CD4-positive, alpha-beta T cell (primary cell): ENCODE measurements around the gene TMCO4. TPM values are rescaled to one million over a fixed set of nuclear protein-coding genes. Genes with fewer than 3 reads are reported as not detected.
"Not testable (repeated sequence)": the region's sequence is repeated elsewhere in the genome, so short reads cannot be mapped to it uniquely, and the experiment has no call there.

ENCODE experiments used
- ATAC-seq: fragments of 200-7000 bp; cut with Tn5 transposase; one replicate; pipeline ENCODE4 v1.10.0; 2022; ENCODE audit warnings: mild to moderate bottlenecking; ENCODE audit not compliant: poor library complexity
- CTCF ChIA-PET: fragments of 350-600 bp; sonication (Branson Sonifier 250); formaldehyde crosslinking; loops from one replicate; lab custom pipeline; 2021; ENCODE audit warnings: antibody characterized with exemption, inconsistent platforms; lab: Charles Lee
- POLR2A ChIA-PET: fragments of 350-600 bp; sonication (Branson Sonifier 250); formaldehyde crosslinking; loops from one replicate; lab custom pipeline; 2021; ENCODE audit warnings: antibody characterized with exemption, inconsistent platforms; lab: Charles Lee
- DNase-seq, 14 experiments: peaks; one replicate each; pipeline ENCODE4 v3.0.0-alpha.2; 2013 to 2020; ENCODE audit warnings: mixed read lengths in 2 of 14
- H3K27ac ChIP-seq, 2 donors: one replicate each; pipeline versions ENCODE4 v1.5.1 to v1.7.0; 2013; ENCODE audit warnings: low read length in 2 of 2, low read depth in 1 of 2, mild to moderate bottlenecking in 1 of 2
- H3K27me3 ChIP-seq, 2 experiments: 1 replicate in 1 of 2; 2 replicates in 1 of 2; pipeline versions ENCODE4 v1.6.1 to v1.7.0; 2013; ENCODE audit warnings: low read length in 2 of 2, control low read depth in 1 of 2, mild to moderate bottlenecking in 1 of 2, moderate library complexity in 1 of 2; ENCODE audit not compliant: insufficient read depth in 2 of 2, control insufficient read depth in 1 of 2
- H3K36me3 ChIP-seq: one replicate; pipeline ENCODE4 v1.6.1; 2013; ENCODE audit warnings: low read length, control low read depth; ENCODE audit not compliant: insufficient read depth
- H3K4me1 ChIP-seq: one replicate; pipeline ENCODE4 v1.6.1; 2013; ENCODE audit warnings: low read length, control low read depth; ENCODE audit not compliant: insufficient read depth
- H3K4me3 ChIP-seq: one replicate; pipeline ENCODE4 v1.5.1; 2013; ENCODE audit warnings: mild to moderate bottlenecking, low read length, moderate library complexity
- H3K9me3 ChIP-seq, 2 experiments: 1 replicate in 1 of 2; 2 replicates in 1 of 2; pipeline versions ENCODE4 v1.6.1 to v1.7.0; 2013; ENCODE audit warnings: low read length in 2 of 2, mild to moderate bottlenecking in 2 of 2, control low read depth in 1 of 2, moderate library complexity in 1 of 2; ENCODE audit not compliant: control insufficient read depth in 1 of 2, insufficient read depth in 1 of 2
- H3K27ac Mint-ChIP-seq: one replicate; pipeline ENCODE4 v1.8.0; 2020; ENCODE audit warnings: mixed read lengths
- H3K27me3 Mint-ChIP-seq: one replicate; pipeline ENCODE4 v1.8.0; 2021; ENCODE audit warnings: mixed read lengths
- H3K36me3 Mint-ChIP-seq: one replicate; pipeline ENCODE4 v1.8.0; 2021; ENCODE audit warnings: low read depth, mixed read lengths
- H3K4me1 Mint-ChIP-seq: one replicate; pipeline ENCODE4 v1.8.0; 2021; ENCODE audit warnings: low read depth, mixed read lengths
- H3K4me3 Mint-ChIP-seq: one replicate; pipeline ENCODE4 v1.8.0; 2020; ENCODE audit warnings: mild to moderate bottlenecking, mixed read lengths
- H3K9me3 Mint-ChIP-seq: one replicate; pipeline ENCODE4 v1.8.0; 2020; ENCODE audit warnings: mixed read lengths
- intact Hi-C, 2 experiments: fragments of 100-400 bp; cut with DNase I in 1 of 2; cut with micrococcal nuclease in 1 of 2; formaldehyde crosslinking; loops; one replicate each; pipeline versions ENCODE4 v1.15.1 to v1.9.0; 2023 to 2025; cut with DNase I, micrococcal nuclease
- total RNA-seq, 174 experiments: library from RNA in 2 of 174; stranded (reverse) in 2 of 174; gene quantifications; one replicate each; pipeline ENCODE4 v1.2.3 and lab custom pipeline; 2021 to 2026
- TF ChIP-seq, protein P1 (sequence below): fragments of 200-600 bp; IDR thresholded peaks from one replicate; pipeline ENCODE4 v1.8.0; 2022; ENCODE audit warnings: antibody characterized with exemption, mild to moderate bottlenecking

Gene TMCO4
- total RNA-seq, 2 experiments from 2014 or later: 12.4 to 13.9 TPM

DNA sequence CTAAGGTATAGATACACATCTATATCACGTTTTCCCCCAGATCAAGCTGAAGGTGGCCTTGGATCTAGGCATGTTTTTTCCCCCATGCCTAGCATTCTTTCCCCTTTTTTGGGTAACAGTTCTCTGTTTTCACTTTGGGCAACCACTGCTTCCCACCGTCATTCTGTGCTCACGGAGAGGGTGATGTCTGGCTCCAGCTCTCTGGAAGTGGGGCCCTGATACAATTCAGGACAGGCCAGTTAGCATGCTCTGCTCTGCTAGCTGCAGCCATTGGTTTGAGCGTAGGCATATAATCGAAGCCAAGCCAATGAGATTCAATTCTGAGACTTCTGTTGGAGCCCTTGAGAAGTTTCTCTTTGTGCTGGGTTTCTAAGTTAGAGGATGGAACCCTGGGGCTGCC lies 17.4 kb upstream of the TMCO4 start:
- Histone ChIP-seq H3K4me1 (no peaks in the 10 kb centered on the region), H3K9me3 (peaks cover 0 to 5% of the 10 kb centered on the region in 2 experiments), H3K27ac (no peak overlapping the region), H3K27me3 (no peaks in the 10 kb centered on the region), H3K4me3 (no peak overlapping the region), H3K36me3 (no peaks in the 10 kb centered on the region)
- Mint-ChIP-seq H3K27me3 (no peaks in the 10 kb centered on the region), H3K4me1 (no peaks in the 10 kb centered on the region), H3K36me3 (no peaks in the 10 kb centered on the region), H3K27ac (no peak overlapping the region), H3K4me3 (no peak overlapping the region), H3K9me3 (no peaks in the 10 kb centered on the region)
- ATAC-seq (no peak), DNase-seq (no peak)
- ChIA-PET POLR2A (no interaction called here), CTCF (no interaction called here)
- TF ChIP-seq, protein P1, sequence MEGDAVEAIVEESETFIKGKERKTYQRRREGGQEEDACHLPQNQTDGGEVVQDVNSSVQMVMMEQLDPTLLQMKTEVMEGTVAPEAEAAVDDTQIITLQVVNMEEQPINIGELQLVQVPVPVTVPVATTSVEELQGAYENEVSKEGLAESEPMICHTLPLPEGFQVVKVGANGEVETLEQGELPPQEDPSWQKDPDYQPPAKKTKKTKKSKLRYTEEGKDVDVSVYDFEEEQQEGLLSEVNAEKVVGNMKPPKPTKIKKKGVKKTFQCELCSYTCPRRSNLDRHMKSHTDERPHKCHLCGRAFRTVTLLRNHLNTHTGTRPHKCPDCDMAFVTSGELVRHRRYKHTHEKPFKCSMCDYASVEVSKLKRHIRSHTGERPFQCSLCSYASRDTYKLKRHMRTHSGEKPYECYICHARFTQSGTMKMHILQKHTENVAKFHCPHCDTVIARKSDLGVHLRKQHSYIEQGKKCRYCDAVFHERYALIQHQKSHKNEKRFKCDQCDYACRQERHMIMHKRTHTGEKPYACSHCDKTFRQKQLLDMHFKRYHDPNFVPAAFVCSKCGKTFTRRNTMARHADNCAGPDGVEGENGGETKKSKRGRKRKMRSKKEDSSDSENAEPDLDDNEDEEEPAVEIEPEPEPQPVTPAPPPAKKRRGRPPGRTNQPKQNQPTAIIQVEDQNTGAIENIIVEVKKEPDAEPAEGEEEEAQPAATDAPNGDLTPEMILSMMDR: no peak
- intact Hi-C loops: no loop called here

DNA sequence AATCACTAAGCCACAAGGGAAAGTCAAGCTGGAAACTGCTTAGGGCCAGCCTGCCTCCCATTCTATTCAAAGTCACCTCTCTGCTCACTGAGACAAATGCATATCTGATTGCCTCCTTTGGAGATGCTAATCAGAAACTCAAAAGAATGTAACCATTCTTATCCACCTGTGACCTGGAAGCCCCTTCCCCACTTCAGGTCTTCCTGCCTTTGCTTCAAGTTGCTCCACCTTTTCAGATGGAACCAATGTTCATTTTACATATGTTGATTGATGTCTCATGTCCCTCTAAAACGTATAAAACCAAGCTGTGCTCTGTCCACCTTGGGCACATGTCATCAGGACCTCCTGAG lies 17.0 kb upstream of the TMCO4 start:
- H3K4me3 ChIP-seq, H3K27ac Mint-ChIP-seq, H3K9me3 Mint-ChIP-seq, H3K4me1 Mint-ChIP-seq, H3K27ac ChIP-seq, H3K27me3 ChIP-seq, ATAC-seq, H3K27me3 Mint-ChIP-seq, H3K9me3 ChIP-seq, H3K4me1 ChIP-seq, intact Hi-C loops, H3K36me3 Mint-ChIP-seq, H3K36me3 ChIP-seq, DNase-seq, POLR2A ChIA-PET, H3K4me3 Mint-ChIP-seq, CTCF ChIA-PET: not testable (repeated sequence)

GRCh38 chr1:19815801-19816736 lies 16.4 kb upstream of the TMCO4 start:
- no peaks in the 10 kb centered on the region for H3K4me1 Mint-ChIP-seq
- H3K27ac ChIP-seq: no peak overlapping the region
- TF ChIP-seq, protein P1: no peak
- ATAC-seq: no peak
- H3K36me3 Mint-ChIP-seq: no peaks in the 10 kb centered on the region
- H3K36me3 ChIP-seq: no peaks in the 10 kb centered on the region
- H3K27me3 Mint-ChIP-seq: no peaks in the 10 kb centered on the region
- ChIA-PET CTCF (no interaction called here), POLR2A (no interaction called here)
- no peak overlapping the region for H3K4me3 ChIP-seq
- no peak for DNase-seq
- no peak overlapping the region for H3K4me3 Mint-ChIP-seq
- intact Hi-C loops: no loop called here
- H3K9me3 ChIP-seq: peaks cover 0 to 5% of the 10 kb centered on the region in 2 experiments
- H3K27me3 ChIP-seq: no peaks in the 10 kb centered on the region
- H3K27ac Mint-ChIP-seq: no peak overlapping the region
- H3K9me3 Mint-ChIP-seq: no peaks in the 10 kb centered on the region
- H3K4me1 ChIP-seq: no peaks in the 10 kb centered on the region
